Measurements from ENCODE around the gene SNTG2.

The SNTG2 gene

GRCh38 chr2:1294900-1295299 is 344.3 kb downstream of the SNTG2 start:
- no peak for DNase-seq (ENCODE audit: insufficient read length)
- no peak for TF ChIP-seq POLR2A (IDR thresholded peaks at IDR 0.05; ENCODE audit: low read depth, low read length)
- no peak for TF ChIP-seq POLR2AphosphoS5 (IDR thresholded peaks at IDR 0.05; ENCODE audit: low read depth, low read length)
- no peak for TF ChIP-seq TAF1 (IDR thresholded peaks at IDR 0.05; ENCODE audit: borderline replicate concordance, low read depth, low read length)
- no peak for FAIRE-seq

GRCh38 chr2:1295740-1296139 is 345.1 kb downstream of the SNTG2 start:
- TF ChIP-seq TAF1 (IDR thresholded peaks at IDR 0.05; ENCODE audit: borderline replicate concordance, low read depth, low read length) (no peak), POLR2A (IDR thresholded peaks at IDR 0.05; ENCODE audit: low read depth, low read length) (no peak), POLR2AphosphoS5 (IDR thresholded peaks at IDR 0.05; ENCODE audit: low read depth, low read length) (no peak)
- DNase-seq (ENCODE audit: insufficient read length) (no peak), FAIRE-seq (no peak)

GRCh38 chr2:1297372-1298159 is 346.9 kb downstream of the SNTG2 start:
- TF ChIP-seq POLR2AphosphoS5 (IDR thresholded peaks at IDR 0.05; ENCODE audit: low read depth, low read length) (no peak), POLR2A (IDR thresholded peaks at IDR 0.05; ENCODE audit: low read depth, low read length) (no peak), TAF1 (IDR thresholded peaks at IDR 0.05; ENCODE audit: borderline replicate concordance, low read depth, low read length) (no peak)

DNA sequence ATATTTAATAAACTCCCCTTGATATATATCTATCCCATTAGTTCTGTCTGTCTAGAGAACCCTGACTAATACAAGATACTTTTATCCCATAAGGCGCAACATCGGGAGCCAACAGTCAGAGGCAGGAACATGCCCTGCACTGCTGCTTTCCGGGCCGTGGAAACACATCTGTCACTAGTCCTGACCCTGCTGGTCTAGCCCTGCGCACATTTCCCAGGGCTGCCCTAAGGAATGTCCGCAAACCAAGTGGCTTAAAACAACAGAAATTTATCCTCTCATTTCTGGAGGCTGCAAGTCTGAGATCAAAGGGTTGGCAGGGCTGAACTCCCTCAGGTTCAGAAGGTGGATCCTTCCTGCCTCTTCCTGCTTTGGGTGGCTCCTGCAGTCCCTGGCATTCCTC is 348.4 kb downstream of the SNTG2 start:
- TF ChIP-seq POLR2AphosphoS5 (IDR thresholded peaks at IDR 0.05; ENCODE audit: low read depth, low read length): no peak
- no peak for TF ChIP-seq TAF1 (IDR thresholded peaks at IDR 0.05; ENCODE audit: borderline replicate concordance, low read depth, low read length)
- no peak for TF ChIP-seq POLR2A (IDR thresholded peaks at IDR 0.05; ENCODE audit: low read depth, low read length)
- DNase-seq (ENCODE audit: insufficient read length): no peak
- FAIRE-seq: no peak

More at GRCh38 chr2:1297372-1298159, 346.9 kb downstream of the SNTG2 start:
- DNase-seq (ENCODE audit: insufficient read length) (no peak), FAIRE-seq (no peak)

DNA sequence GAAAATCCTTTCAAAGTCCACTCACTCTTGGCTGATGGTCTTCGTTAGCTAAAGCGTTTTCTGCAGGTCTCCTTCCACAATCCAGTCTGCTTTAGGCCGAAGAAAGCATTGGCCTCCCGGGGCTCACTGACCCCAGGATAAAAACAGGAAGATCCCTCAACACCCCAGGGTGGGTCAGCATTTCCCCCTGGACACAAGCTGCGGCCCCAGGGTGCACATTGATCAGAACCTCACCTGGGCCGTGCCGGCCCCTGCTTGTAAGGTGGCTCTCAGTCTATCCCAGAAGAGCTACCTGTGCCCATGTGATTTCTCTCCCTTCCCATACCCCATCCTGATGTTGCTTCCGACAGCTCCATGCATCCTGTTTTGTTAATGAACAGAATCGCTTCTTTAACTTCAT is 349.6 kb downstream of the SNTG2 start:
- no peak for DNase-seq (ENCODE audit: insufficient read length)
- no peak for FAIRE-seq
- TF ChIP-seq TAF1 (IDR thresholded peaks at IDR 0.05; ENCODE audit: borderline replicate concordance, low read depth, low read length) (no peak), POLR2A (IDR thresholded peaks at IDR 0.05; ENCODE audit: low read depth, low read length) (no peak)

GRCh38 chr2:1301056-1301455 is 350.4 kb downstream of the SNTG2 start:
- FAIRE-seq: no peak
- DNase-seq (ENCODE audit: insufficient read length): no peak
- TF ChIP-seq TAF1 (IDR thresholded peaks at IDR 0.05; ENCODE audit: borderline replicate concordance, low read depth, low read length) (no peak), POLR2AphosphoS5 (IDR thresholded peaks at IDR 0.05; ENCODE audit: low read depth, low read length) (no peak), POLR2A (IDR thresholded peaks at IDR 0.05; ENCODE audit: low read depth, low read length) (no peak)

DNA sequence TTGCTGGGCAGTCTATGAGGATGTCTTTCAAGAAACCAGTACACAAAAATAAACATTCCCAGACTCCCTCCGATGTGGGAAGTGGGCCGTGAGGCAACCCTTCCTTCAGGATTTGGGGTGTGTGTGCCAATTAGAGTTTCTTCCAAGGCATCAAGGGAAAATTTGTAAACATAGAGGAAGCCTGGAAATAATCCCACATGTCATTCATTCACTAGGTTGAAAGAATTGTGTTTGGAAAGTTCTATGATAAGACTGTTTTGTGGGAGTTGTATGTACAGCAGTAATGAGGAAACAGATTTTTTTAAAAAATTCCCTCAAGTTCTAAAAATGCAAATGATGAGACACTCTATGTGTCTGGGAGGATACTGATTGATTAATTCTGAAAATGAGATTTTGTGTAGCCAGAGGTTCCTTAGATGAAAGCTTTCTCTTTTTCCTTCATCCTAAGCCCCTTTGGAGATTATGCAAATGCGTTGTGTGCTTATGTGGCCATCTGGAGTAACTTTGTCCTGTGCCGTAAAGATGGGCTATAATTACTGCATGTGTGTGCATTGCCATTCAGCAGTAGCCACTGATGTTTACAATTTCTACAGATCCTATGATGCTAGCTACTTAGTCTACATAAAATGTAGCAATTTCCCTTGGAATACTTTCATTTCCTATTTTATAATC is 354.8 kb downstream of the SNTG2 start:
- DNase-seq (ENCODE audit: insufficient read length) (no peak), FAIRE-seq (no peak)
- TF ChIP-seq POLR2AphosphoS5 (IDR thresholded peaks at IDR 0.05; ENCODE audit: low read depth, low read length) (no peak), POLR2A (IDR thresholded peaks at IDR 0.05; ENCODE audit: low read depth, low read length) (no peak), TAF1 (IDR thresholded peaks at IDR 0.05; ENCODE audit: borderline replicate concordance, low read depth, low read length) (no peak)

DNA sequence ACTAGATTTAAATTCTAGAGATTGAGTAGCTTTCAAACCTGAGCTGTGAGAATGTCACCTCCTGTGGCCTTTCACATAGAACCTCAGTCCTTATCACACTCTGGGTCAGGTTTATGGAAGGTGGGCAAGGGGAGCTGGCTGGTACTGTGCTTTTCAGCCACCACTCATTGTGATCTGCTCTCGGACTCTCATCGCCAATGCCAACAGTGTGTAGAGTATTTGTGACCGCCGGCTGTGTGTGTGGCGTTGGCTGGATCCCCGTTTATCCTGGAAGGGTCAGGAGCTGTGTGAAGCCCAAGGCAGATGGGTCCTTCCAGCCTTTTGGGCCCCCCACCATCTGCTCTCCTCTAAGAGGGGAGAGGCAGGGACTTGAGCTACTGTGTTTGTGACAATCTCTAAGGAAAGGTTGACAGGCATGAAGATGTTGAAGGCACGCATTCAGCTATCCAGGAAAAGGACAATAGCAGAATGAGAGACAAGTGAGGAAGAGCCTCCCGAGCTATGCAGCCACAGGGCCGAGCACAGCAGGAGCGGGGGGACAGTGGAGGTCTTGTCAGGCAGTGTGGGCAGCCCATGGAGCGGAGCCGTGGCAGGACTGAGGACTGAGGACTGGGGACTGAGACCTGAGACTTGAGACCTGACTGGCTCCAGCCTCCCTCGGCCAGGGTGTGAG is 355.5 kb downstream of the SNTG2 start:
- DNase-seq (ENCODE audit: insufficient read length): no peak
- no peak for TF ChIP-seq POLR2A (IDR thresholded peaks at IDR 0.05; ENCODE audit: low read depth, low read length)
- TF ChIP-seq TAF1 (IDR thresholded peaks at IDR 0.05; ENCODE audit: borderline replicate concordance, low read depth, low read length): no peak
- no peak for TF ChIP-seq POLR2AphosphoS5 (IDR thresholded peaks at IDR 0.05; ENCODE audit: low read depth, low read length)
- no peak for FAIRE-seq

GRCh38 chr2:1306687-1307516 is 356.3 kb downstream of the SNTG2 start:
- no peak for DNase-seq (ENCODE audit: insufficient read length)
- FAIRE-seq: no peak

GRCh38 chr2:1307670-1308069 is 357.0 kb downstream of the SNTG2 start:
- TF ChIP-seq TAF1 (IDR thresholded peaks at IDR 0.05; ENCODE audit: borderline replicate concordance, low read depth, low read length) (no peak), POLR2AphosphoS5 (IDR thresholded peaks at IDR 0.05; ENCODE audit: low read depth, low read length) (no peak), POLR2A (IDR thresholded peaks at IDR 0.05; ENCODE audit: low read depth, low read length) (no peak)
- FAIRE-seq: no peak
- DNase-seq (ENCODE audit: insufficient read length): no peak

More at GRCh38 chr2:1306687-1307516, 356.3 kb downstream of the SNTG2 start:
- no peak for TF ChIP-seq POLR2AphosphoS5 (IDR thresholded peaks at IDR 0.05; ENCODE audit: low read depth, low read length)

DNA sequence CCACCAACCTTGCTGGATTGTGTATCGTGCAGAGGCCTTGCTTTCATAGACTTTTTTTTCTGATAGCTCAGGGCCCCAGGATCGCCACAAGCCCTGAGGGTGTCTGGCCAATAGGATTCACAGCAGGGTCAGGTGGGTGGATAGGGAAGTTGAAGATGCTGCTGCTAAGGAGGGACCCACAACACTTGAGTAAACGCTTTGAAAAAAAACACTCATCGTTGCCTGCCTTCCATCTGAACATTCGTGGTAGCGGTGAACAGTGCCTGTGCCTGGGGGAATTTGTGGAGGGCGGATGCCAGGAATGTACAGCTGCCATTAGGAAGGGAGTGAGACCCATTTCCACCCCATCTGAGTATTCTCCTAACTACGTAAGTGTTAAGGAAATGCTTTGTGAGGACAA is 358.0 kb downstream of the SNTG2 start:
- FAIRE-seq: no peak
- TF ChIP-seq TAF1 (IDR thresholded peaks at IDR 0.05; ENCODE audit: borderline replicate concordance, low read depth, low read length): no peak
- DNase-seq (ENCODE audit: insufficient read length): no peak
